ES-I3 (cell line): ENCODE measurements around the gene SLC35G6.
"Not testable (repeated sequence)": the region's sequence is repeated elsewhere in the genome, so short reads cannot be mapped to it uniquely, and the experiment has no call there.

Experiments
- H3K36me3 ChIP-seq: 2 replicates; pipeline ENCODE4 v1.6.1; 2013; ENCODE audit warnings: mild to moderate bottlenecking, low read length, control low read depth, moderate library complexity; ENCODE audit not compliant: insufficient read depth
- H3K4me1 ChIP-seq: 2 replicates; pipeline ENCODE4 v1.6.1; 2013; ENCODE audit warnings: mild to moderate bottlenecking, control low read depth, low read length; ENCODE audit not compliant: insufficient read depth
- H3K9ac ChIP-seq: 2 replicates; pipeline ENCODE4 v1.6.1; 2013; ENCODE audit warnings: low read depth, mild to moderate bottlenecking, low read length, moderate library complexity
- H3K9me3 ChIP-seq: 2 replicates; pipeline ENCODE4 v1.6.1; 2013; ENCODE audit warnings: mild to moderate bottlenecking, low read length, moderate library complexity; ENCODE audit not compliant: control insufficient read depth, insufficient read depth

SLC35G6 gene

DNA sequence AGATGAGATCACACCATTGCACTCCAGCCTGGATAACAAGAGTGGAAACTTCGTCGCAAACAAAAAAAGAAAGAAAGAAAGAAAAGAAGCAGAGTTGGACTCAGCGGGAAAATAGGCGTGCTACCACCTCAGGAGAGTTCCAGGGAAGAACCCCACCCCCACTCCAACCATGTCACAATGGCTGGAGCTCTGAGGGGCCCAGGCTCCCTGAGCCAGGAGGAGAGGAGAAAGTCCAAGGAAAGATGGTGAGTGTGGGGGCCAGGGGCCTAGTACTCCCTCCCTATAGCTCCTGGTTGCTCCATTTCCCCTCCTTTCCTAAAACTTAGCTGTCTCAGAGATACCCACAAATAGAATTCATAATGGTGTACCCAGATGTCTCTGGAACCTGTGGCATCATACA, at the start of gene SLC35G6:
Gene SLC35G6 (plus strand): TSS at position 172 of the 400 bp plus-strand sequence. CDS start 71 bp downstream, at position 243.
- H3K9ac ChIP-seq: peak within 1 kb of the TSS; percentile 80; the same call in 1 of the 2 replicates
- H3K9me3 ChIP-seq, H3K36me3 ChIP-seq: not testable (repeated sequence)
- peaks cover 34% of the 10 kb centered on the region for H3K4me1 ChIP-seq

DNA sequence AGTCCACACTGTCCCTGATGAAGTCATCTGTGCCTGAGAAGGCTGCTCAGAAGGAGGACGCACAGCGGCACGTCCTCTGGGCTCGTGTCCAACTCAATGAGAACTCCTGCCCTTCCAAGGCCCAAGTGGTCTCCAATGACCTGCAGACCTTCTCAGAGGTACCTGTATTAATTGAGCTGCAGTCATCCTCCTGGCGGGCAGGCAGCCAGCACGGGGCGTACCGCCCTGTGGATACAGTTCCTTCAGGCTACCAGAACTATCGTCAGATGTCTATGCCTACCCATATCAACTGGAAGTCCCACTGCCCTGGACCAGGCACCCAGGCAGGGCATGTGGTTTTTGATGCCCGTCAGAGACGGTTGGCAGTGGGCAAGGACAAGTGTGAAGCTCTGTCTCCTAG, 49.0 kb upstream of the SLC35G6 start:
- H3K9me3 ChIP-seq: no peaks in the 10 kb centered on the region
- no peaks in the 10 kb centered on the region for H3K36me3 ChIP-seq
- H3K4me1 ChIP-seq: no peaks in the 10 kb centered on the region
- no peak overlapping the region for H3K9ac ChIP-seq

DNA sequence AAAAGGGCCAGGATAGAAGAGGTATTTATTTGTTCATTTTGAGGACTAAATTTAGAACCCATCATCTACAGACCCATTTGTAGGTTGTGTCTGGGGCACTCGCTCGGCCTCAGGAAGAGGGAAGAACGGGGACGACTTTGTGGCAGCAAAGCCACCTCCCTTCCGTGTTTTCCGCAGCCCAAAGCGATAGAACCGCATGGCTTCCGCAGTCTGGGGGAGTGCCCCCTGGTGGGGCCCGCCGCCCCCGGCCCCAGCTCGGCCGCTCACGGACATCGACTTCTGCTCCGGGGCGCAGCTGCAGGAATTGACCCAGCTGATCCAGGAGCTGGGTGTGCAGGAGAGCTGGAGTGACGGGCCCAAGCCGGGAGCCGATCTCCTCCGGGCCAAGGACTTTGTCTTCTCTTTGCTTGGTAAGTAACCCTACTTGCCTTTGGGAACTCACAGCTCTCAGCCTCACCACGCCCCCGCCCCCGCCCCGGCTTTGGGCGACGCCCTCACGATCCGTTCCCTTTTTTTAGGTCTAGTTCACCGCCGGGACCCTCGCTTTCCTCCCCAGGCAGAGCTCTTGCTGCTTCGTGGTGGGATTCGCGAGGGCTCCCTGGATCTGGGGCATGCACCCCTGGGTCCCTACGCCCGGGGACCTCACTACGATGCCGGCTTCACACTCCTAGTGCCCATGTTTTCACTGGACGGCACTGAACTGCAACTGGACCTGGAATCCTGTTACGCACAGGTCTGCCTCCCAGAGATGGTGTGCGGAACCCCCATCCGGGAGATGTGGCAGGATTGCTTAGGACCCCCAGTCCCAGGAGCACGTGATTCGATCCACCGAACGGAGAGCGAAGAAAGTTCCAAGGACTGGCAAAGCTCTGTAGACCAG, 45.3 kb upstream of the SLC35G6 start:
- peak overlapping the region; percentile 64 for H3K9ac ChIP-seq
- peaks cover 4% of the 10 kb centered on the region; the same call in 1 of the 2 replicates for H3K4me1 ChIP-seq
- H3K36me3 ChIP-seq: no peaks in the 10 kb centered on the region
- no peaks in the 10 kb centered on the region for H3K9me3 ChIP-seq

DNA sequence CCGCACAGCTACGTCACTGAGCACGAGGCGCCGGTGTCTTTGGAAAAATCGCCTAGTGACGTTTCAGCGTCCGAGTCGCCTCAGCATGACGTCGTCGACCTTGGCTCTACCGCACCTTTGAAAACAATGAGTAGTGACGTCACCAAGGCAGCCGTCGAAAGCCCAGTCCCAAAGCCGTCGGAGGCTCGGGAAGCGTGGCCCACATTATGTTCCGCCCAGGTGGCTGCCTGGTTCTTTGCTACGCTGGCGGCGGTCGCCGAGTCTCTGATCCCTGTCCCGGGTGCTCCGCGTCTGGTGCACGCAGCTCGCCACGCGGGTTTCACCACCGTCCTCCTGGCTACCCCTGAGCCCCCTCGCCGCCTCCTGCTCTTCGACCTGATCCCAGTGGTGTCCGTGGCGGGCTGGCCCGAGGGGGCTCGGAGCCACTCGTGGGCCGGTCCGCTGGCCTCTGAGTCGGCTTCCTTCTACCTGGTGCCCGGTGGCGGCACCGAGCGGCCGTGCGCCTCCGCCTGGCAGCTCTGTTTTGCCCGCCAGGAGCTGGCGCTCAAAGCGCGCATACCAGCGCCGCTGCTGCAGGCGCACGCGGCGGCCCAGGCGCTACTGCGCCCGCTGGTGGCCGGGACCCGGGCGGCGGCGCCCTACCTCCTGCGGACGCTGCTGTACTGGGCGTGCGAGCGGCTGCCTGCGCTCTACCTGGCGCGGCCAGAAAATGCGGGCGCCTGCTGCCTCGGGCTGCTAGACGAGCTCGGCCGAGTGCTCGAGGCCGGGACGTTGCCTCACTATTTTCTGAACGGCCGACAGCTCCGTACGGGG, 44.5 kb upstream of the SLC35G6 start:
- no peaks in the 10 kb centered on the region for H3K36me3 ChIP-seq
- H3K9me3 ChIP-seq: no peaks in the 10 kb centered on the region
- peaks cover 4% of the 10 kb centered on the region for H3K4me1 ChIP-seq
- H3K9ac ChIP-seq: peak overlapping the region; percentile 64

DNA sequence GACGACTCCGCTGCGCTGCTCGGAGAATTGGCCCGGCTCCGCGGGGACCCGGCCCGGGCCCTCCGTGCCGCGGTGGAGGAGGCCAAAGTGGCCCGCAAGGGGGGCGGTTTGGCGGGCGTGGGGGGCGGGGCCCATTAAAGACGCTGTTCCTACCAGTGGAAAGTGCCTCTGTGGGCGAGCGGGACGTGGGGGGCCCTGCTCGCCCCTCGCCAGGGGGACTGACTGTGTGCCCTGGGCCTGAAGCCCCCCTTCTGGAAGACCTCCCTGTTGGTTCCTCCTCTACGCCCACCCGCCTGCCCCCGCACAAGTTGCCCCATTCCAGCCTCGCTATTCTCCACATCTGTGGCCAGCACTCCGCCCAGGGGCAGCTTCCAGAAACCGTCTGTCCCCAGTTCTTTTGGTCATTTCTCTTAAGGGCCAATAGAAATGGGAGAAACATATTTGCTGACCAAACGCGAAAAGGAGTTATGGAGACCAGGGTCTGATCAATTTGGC, 43.8 kb upstream of the SLC35G6 start:
- no peaks in the 10 kb centered on the region for H3K36me3 ChIP-seq
- peak overlapping the region; percentile 64 for H3K9ac ChIP-seq
- H3K9me3 ChIP-seq: no peaks in the 10 kb centered on the region
- H3K4me1 ChIP-seq: peaks cover 4% of the 10 kb centered on the region

DNA sequence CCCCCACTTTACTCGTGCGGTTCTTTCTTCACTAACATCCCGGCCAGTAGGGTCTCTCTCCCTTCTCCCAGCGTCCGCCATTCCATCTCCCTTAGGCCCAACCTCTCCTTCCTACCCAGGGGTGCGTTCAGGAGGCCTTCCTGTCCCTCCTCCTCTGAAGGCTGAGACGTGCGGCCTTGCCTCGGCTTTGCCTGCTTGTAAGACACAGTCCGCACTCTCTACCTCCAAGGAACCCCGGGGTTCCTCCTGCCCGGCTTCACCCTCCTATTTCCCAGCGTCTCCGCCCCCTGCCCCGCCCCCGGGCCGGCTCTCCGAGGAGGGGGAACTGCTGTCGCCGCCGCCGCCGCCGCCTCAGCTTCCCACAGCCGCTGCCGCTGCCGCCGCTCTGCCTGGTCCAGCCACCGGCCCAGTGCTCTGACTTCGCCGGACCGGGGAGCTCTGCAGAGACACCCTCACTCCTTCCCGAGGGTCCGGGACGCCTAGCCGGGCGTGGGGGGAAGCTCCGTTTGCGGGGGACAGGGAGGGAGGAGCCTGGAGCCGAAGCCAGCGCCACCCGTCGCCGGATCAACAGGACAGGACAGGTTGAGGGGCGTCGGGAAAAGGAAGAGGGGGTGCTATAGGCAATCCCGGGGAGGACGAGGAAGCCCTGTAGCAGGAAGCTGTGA, 43.2 kb upstream of the SLC35G6 start:
- Histone ChIP-seq H3K9ac (peak overlapping the region; percentile 64), H3K36me3 (no peaks in the 10 kb centered on the region), H3K4me1 (peaks cover 4% of the 10 kb centered on the region), H3K9me3 (no peaks in the 10 kb centered on the region)

DNA sequence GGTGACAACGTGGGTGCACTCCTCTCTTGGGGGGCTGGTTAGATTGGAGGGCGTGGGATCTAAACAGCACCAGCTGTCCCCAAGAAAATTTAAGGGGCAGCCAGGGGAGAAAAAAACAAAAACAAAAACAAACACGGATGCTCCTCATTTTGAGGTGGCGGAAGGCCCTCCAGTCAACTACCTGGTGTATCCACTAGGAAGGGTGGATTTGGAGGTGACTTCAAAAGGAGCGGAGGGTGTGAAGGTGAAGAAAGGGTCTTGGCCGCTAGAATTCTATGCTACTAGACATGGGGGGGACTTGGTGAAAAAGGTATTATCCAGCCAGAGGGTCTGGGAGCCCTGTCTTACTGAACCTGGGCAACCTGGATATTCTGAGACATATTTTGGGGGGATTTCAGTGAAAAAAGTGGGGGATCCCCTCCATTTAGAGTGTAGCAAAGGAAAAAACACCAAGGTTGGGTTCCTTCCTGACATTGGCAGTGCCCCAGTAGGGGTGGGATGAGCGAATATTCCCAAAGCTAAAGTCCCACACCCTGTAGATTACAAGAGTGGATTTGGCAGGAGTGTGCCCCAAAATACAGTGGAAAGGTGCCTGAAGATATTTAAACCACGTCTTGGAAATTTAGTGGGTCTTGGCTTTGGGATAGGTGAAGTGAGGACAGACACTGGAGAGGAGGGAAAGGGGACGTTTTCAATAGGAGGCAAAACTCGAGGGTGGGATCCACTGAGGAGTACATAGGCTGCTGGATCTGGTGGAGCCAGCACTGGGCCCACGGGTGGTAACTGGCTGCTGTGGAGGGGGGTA, 42.4 kb upstream of the SLC35G6 start:
- Histone ChIP-seq H3K4me1 (peaks cover 4% of the 10 kb centered on the region), H3K36me3 (no peaks in the 10 kb centered on the region), H3K9ac (peak overlapping the region; percentile 64), H3K9me3 (no peaks in the 10 kb centered on the region)

DNA sequence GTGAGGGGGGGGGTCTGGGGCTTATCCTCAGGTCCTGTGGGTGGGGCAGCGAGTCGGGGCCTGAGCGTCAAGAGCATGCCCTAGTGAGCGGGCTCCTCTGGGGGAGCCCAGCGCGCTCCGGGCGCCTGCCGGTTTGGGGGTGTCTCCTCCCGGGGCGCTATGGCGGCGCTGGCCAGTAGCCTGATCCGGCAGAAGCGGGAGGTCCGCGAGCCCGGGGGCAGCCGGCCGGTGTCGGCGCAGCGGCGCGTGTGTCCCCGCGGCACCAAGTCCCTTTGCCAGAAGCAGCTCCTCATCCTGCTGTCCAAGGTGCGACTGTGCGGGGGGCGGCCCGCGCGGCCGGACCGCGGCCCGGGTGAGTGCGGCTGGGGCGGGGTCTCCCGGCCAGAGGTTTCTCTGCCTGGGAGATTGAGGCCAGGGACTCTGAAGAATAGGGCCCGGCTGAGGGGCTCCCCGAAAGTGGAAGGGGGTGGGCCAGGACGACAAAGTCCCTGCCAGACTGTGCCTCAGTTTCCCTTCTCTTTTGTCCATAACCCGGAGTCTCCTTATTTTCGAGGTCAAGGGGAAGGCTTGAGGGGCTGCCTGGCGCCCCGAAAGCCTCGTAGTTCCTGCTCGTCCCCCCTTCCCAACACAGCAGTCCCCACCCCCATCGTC, 41.7 kb upstream of the SLC35G6 start, which contains the start of gene FGF11:
Gene FGF11 (plus strand): TSS at position 51 of the 651 bp plus-strand sequence. CDS start 109 bp downstream, at position 160.
- H3K9me3 ChIP-seq: no peaks in the 10 kb centered on the region
- H3K4me1 ChIP-seq: peaks cover 8% of the 10 kb centered on the region
- peak within 1 kb of the TSS; percentile 64 for H3K9ac ChIP-seq
- H3K36me3 ChIP-seq: no peaks in the 10 kb centered on the region

DNA sequence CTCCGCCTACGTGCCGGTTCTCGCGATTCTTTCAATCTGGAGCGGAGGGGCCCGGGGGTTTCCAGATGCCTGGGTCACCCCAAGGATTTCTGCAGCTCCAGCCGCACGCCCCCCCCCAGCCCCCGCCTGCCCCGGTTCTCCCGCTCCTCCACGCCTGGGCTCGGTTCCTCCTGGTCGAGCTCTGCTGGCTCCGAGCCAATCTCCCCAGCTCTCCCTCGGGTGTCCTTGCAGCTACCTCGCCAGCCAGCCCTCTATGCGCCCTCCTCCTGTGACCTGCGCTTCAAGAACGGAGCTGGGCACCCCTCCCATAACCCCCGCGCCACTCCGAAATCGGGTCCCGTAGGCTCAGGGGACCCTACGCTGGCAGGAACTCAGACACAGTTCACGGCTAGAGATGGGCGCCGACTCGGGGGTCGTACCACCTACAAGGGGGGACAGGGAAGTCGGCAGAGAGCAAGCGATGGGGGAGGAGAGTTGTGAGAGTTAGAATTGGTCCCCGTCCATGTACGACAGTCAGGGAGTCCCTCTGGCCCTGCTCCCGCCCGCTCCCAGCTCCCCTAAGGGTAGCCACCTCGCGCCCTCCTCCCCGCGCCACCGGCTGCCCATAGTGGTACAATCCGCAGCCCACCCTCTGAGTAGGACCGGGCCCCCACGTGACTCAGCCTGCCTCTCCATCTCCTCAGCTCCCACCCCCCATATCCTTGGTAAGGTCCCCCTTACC, 41.0 kb upstream of the SLC35G6 start:
- no peaks in the 10 kb centered on the region for H3K36me3 ChIP-seq
- peak overlapping the region; percentile 64 for H3K9ac ChIP-seq
- peaks cover 9% of the 10 kb centered on the region for H3K4me1 ChIP-seq
- no peaks in the 10 kb centered on the region for H3K9me3 ChIP-seq

DNA sequence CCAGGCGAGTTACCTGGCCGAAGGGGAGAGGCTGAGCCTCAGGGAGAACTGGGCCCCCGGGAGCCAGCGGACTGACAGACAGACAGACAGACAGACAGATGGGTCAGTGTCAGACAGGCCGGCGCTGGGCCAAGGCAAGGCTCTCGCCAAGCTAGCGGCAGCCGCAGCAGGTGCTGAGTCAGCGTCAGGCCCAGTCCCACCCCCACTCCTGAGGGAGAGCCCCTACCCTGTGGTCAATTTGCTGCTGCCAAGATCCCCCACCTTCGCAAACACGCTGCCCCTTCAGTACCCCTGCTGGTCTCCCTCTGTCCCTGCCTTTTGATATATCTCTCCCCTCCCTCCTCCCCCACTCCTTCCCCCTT, 40.4 kb upstream of the SLC35G6 start:
- peak overlapping the region; percentile 64 for H3K9ac ChIP-seq
- H3K9me3 ChIP-seq: no peaks in the 10 kb centered on the region
- peaks cover 9% of the 10 kb centered on the region for H3K4me1 ChIP-seq

DNA sequence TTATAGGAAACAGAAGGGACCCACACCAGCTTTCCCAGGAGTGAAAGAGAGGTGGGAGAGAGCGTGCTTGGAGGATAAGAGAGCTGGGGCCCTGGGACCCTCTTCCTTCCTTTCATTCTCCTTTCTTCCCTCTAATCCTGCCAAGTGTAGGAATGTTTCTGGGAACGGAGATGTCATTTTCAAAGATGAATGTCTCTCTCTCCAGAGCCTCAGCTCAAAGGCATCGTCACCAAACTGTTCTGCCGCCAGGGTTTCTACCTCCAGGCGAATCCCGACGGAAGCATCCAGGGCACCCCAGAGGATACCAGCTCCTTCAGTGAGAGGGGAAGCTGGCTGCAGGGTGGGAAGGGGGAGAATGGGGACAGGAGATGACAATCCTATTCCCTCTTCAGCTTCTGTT, 40.0 kb upstream of the SLC35G6 start:
- Histone ChIP-seq H3K36me3 (no peaks in the 10 kb centered on the region), H3K9me3 (no peaks in the 10 kb centered on the region), H3K4me1 (peaks cover 9% of the 10 kb centered on the region), H3K9ac (peak overlapping the region; percentile 64)

More for the DNA sequence above, 40.4 kb upstream of the SLC35G6 start:
- no peaks in the 10 kb centered on the region for H3K36me3 ChIP-seq

DNA sequence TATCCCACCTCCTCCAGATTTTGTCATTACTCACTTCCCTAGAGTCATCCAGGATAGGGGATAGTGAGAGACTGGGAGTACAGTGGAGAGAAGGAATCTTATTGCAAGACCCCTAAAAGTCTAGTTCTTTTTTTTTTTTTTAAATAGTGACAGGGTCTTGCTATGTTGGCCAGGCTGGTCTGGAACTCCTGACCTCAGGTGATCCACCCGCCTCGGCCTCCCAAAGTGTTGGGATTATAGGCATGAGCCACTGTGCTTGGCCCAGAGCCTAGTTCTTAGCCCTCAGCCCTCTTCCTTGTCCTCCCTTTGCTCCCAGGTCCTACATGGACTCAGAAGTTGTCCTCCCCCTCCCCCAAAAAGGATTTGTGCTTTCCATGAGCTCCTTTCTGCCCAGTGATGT, 39.1 kb upstream of the SLC35G6 start:
- H3K9ac ChIP-seq: no peak overlapping the region
- no peaks in the 10 kb centered on the region for H3K9me3 ChIP-seq
- no peaks in the 10 kb centered on the region for H3K36me3 ChIP-seq
- peaks cover 9% of the 10 kb centered on the region for H3K4me1 ChIP-seq
